Measurements from ENCODE around the gene KIR2DL3.

DNA sequence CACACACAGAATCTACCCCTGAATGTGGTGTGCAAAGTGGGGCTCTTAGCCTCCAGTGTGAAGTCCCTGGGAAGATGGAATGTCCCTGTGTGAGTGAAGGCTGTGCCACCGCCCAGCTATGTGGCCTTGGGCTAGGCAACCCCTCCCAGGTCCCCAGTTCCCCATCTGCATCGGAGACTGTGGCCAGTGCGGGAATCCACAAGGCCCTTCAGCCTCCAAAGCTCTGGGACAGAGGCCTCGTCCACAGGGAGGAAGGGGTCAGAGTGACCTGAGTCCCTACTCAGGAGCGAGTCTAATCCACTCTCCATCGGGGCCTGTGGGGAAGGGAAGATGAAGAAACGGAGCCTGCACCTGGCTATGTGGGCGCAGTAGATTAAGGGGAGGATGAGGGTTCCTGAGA, 33.4 kb upstream of the KIR2DL3 start:
- TF ChIP-seq, protein P1, sequence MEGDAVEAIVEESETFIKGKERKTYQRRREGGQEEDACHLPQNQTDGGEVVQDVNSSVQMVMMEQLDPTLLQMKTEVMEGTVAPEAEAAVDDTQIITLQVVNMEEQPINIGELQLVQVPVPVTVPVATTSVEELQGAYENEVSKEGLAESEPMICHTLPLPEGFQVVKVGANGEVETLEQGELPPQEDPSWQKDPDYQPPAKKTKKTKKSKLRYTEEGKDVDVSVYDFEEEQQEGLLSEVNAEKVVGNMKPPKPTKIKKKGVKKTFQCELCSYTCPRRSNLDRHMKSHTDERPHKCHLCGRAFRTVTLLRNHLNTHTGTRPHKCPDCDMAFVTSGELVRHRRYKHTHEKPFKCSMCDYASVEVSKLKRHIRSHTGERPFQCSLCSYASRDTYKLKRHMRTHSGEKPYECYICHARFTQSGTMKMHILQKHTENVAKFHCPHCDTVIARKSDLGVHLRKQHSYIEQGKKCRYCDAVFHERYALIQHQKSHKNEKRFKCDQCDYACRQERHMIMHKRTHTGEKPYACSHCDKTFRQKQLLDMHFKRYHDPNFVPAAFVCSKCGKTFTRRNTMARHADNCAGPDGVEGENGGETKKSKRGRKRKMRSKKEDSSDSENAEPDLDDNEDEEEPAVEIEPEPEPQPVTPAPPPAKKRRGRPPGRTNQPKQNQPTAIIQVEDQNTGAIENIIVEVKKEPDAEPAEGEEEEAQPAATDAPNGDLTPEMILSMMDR (conservative IDR thresholded peaks at IDR 0.05; ENCODE audit: low read depth in 2 of 2) = no peak
- TF ChIP-seq POLR2AphosphoS5 (IDR thresholded peaks at IDR 0.05; ENCODE audit: low read depth) (no peak), EZH2 (IDR thresholded peaks at IDR 0.05; ENCODE audit: low read depth, unreplicated experiment) (no peak), EZH2phosphoT487 (IDR thresholded peaks at IDR 0.05; ENCODE audit: unreplicated experiment) (no peak), ZNF331 (CRISPR knock-in tag; IDR thresholded peaks at IDR 0.05; ENCODE audit: low read depth) (no peak), ZNF114 (CRISPR knock-in tag; IDR thresholded peaks at IDR 0.05) (no peak), STAT1 (IDR thresholded peaks at IDR 0.05; ENCODE audit: unreplicated experiment) (no peak), NANOG (IDR thresholded peaks at IDR 0.05; ENCODE audit: borderline replicate concordance) (no peak)
- TF ChIP-seq, protein P2, sequence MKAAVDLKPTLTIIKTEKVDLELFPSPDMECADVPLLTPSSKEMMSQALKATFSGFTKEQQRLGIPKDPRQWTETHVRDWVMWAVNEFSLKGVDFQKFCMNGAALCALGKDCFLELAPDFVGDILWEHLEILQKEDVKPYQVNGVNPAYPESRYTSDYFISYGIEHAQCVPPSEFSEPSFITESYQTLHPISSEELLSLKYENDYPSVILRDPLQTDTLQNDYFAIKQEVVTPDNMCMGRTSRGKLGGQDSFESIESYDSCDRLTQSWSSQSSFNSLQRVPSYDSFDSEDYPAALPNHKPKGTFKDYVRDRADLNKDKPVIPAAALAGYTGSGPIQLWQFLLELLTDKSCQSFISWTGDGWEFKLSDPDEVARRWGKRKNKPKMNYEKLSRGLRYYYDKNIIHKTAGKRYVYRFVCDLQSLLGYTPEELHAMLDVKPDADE (IDR thresholded peaks at IDR 0.05) = no peak
- TF ChIP-seq, protein P3, sequence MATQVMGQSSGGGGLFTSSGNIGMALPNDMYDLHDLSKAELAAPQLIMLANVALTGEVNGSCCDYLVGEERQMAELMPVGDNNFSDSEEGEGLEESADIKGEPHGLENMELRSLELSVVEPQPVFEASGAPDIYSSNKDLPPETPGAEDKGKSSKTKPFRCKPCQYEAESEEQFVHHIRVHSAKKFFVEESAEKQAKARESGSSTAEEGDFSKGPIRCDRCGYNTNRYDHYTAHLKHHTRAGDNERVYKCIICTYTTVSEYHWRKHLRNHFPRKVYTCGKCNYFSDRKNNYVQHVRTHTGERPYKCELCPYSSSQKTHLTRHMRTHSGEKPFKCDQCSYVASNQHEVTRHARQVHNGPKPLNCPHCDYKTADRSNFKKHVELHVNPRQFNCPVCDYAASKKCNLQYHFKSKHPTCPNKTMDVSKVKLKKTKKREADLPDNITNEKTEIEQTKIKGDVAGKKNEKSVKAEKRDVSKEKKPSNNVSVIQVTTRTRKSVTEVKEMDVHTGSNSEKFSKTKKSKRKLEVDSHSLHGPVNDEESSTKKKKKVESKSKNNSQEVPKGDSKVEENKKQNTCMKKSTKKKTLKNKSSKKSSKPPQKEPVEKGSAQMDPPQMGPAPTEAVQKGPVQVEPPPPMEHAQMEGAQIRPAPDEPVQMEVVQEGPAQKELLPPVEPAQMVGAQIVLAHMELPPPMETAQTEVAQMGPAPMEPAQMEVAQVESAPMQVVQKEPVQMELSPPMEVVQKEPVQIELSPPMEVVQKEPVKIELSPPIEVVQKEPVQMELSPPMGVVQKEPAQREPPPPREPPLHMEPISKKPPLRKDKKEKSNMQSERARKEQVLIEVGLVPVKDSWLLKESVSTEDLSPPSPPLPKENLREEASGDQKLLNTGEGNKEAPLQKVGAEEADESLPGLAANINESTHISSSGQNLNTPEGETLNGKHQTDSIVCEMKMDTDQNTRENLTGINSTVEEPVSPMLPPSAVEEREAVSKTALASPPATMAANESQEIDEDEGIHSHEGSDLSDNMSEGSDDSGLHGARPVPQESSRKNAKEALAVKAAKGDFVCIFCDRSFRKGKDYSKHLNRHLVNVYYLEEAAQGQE (IDR thresholded peaks at IDR 0.05; ENCODE audit: unreplicated experiment) = no peak
- TF ChIP-seq, protein P4, sequence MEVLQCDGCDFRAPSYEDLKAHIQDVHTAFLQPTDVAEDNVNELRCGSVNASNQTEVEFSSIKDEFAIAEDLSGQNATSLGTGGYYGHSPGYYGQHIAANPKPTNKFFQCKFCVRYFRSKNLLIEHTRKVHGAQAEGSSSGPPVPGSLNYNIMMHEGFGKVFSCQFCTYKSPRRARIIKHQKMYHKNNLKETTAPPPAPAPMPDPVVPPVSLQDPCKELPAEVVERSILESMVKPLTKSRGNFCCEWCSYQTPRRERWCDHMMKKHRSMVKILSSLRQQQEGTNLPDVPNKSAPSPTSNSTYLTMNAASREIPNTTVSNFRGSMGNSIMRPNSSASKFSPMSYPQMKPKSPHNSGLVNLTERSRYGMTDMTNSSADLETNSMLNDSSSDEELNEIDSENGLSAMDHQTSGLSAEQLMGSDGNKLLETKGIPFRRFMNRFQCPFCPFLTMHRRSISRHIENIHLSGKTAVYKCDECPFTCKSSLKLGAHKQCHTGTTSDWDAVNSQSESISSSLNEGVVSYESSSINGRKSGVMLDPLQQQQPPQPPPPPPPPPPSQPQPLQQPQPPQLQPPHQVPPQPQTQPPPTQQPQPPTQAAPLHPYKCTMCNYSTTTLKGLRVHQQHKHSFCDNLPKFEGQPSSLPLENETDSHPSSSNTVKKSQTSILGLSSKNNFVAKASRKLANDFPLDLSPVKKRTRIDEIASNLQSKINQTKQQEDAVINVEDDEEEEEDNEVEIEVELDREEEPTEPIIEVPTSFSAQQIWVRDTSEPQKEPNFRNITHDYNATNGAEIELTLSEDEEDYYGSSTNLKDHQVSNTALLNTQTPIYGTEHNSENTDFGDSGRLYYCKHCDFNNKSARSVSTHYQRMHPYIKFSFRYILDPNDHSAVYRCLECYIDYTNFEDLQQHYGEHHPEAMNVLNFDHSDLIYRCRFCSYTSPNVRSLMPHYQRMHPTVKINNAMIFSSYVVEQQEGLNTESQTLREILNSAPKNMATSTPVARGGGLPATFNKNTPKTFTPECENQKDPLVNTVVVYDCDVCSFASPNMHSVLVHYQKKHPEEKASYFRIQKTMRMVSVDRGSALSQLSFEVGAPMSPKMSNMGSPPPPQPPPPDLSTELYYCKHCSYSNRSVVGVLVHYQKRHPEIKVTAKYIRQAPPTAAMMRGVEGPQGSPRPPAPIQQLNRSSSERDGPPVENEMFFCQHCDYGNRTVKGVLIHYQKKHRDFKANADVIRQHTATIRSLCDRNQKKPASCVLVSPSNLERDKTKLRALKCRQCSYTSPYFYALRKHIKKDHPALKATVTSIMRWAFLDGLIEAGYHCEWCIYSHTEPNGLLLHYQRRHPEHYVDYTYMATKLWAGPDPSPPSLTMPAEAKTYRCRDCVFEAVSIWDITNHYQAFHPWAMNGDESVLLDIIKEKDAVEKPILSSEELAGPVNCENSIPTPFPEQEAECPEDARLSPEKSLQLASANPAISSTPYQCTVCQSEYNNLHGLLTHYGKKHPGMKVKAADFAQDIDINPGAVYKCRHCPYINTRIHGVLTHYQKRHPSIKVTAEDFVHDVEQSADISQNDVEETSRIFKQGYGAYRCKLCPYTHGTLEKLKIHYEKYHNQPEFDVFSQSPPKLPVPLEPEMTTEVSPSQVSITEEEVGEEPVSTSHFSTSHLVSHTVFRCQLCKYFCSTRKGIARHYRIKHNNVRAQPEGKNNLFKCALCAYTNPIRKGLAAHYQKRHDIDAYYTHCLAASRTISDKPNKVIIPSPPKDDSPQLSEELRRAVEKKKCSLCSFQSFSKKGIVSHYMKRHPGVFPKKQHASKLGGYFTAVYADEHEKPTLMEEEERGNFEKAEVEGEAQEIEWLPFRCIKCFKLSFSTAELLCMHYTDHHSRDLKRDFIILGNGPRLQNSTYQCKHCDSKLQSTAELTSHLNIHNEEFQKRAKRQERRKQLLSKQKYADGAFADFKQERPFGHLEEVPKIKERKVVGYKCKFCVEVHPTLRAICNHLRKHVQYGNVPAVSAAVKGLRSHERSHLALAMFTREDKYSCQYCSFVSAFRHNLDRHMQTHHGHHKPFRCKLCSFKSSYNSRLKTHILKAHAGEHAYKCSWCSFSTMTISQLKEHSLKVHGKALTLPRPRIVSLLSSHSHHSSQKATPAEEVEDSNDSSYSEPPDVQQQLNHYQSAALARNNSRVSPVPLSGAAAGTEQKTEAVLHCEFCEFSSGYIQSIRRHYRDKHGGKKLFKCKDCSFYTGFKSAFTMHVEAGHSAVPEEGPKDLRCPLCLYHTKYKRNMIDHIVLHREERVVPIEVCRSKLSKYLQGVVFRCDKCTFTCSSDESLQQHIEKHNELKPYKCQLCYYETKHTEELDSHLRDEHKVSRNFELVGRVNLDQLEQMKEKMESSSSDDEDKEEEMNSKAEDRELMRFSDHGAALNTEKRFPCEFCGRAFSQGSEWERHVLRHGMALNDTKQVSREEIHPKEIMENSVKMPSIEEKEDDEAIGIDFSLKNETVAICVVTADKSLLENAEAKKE (CRISPR knock-in tag; IDR thresholded peaks at IDR 0.05) = no peak

Data from GM23338 (cell line).